Neuronal stem cell (in vitro differentiated cells): Measurements from ENCODE around the gene C19orf73.

ENCODE experiments used
- DNase-seq: peaks from one replicate; pipeline ENCODE4 v3.0.0-alpha.2; 2013; ENCODE audit warnings: low spot score
- H2AFZ ChIP-seq: one replicate; pipeline ENCODE4 v1.6.1; 2013; ENCODE audit warnings: mild to moderate bottlenecking, low read length, inconsistent platforms
- H2AK5ac ChIP-seq: 2 replicates; pipeline ENCODE4 v1.6.1; 2013; ENCODE audit warnings: low read depth, mild to moderate bottlenecking, inconsistent platforms, low read length, moderate library complexity, mixed read lengths
- H2BK120ac ChIP-seq: 2 replicates; pipeline ENCODE4 v1.6.1; 2013; ENCODE audit warnings: low read depth, mild to moderate bottlenecking, inconsistent platforms, low read length, moderate library complexity, mixed read lengths
- H2BK12ac ChIP-seq: one replicate; pipeline ENCODE4 v1.6.1; 2013; ENCODE audit warnings: low read length, inconsistent platforms
- H2BK15ac ChIP-seq: 2 replicates; pipeline ENCODE4 v1.6.1; 2013; ENCODE audit warnings: mild to moderate bottlenecking, low read length, inconsistent platforms, mixed read lengths
- H2BK5ac ChIP-seq: one replicate; pipeline ENCODE4 v1.6.1; 2013; ENCODE audit warnings: inconsistent platforms, mild to moderate bottlenecking, low read length, moderate library complexity
- H3K14ac ChIP-seq: one replicate; pipeline ENCODE4 v1.6.1; 2013; ENCODE audit warnings: low read length, inconsistent platforms
- H3K18ac ChIP-seq: 2 replicates; pipeline ENCODE4 v1.6.1; 2013; ENCODE audit warnings: low read length, inconsistent platforms
- H3K23ac ChIP-seq: 2 replicates; pipeline ENCODE4 v1.6.1; 2013; ENCODE audit warnings: low read depth, mild to moderate bottlenecking, mixed read lengths, low read length, inconsistent platforms; ENCODE audit not compliant: poor library complexity
- H3K27ac ChIP-seq: replicated peaks from 3 replicates; pipeline ENCODE4 v1.5.1; 2013; ENCODE audit warnings: low read length, inconsistent platforms
- H3K27me3 ChIP-seq, 3 experiments: 2 replicates each; pipeline ENCODE4 v1.6.1; 2013; ENCODE audit warnings: low read length in 3 of 3, mild to moderate bottlenecking in 2 of 3, inconsistent platforms in 1 of 3, low read depth in 1 of 3, mixed read lengths in 1 of 3, moderate library complexity in 1 of 3; ENCODE audit not compliant: control insufficient read depth in 3 of 3, insufficient read depth in 3 of 3
- H3K36me3 ChIP-seq, 2 donors: replicated peaks in 1 of 2; 2 replicates each; pipeline ENCODE4 v1.6.1; 2013; ENCODE audit warnings: low read length in 2 of 2; ENCODE audit not compliant: control insufficient read depth in 2 of 2, insufficient read depth in 2 of 2
- H3K4ac ChIP-seq: 2 replicates; pipeline ENCODE4 v1.6.1; 2013; ENCODE audit warnings: inconsistent platforms, mild to moderate bottlenecking, low read length, moderate library complexity
- H3K4me1 ChIP-seq, 2 donors: 1 replicate in 1 of 2; 2 replicates in 1 of 2; pipeline ENCODE4 v1.6.1; 2013; ENCODE audit warnings: low read length in 2 of 2, low read depth in 1 of 2; ENCODE audit not compliant: control insufficient read depth in 2 of 2, insufficient read depth in 1 of 2
- H3K4me2 ChIP-seq: one replicate; pipeline ENCODE4 v1.6.1; 2013; ENCODE audit warnings: mild to moderate bottlenecking, low read length, inconsistent platforms; ENCODE audit not compliant: insufficient read depth, poor library complexity, severe bottlenecking
- H3K4me3 ChIP-seq, 2 donors: 2 replicates each; pipeline ENCODE4 v1.5.1; 2013; ENCODE audit warnings: low read length in 2 of 2, mild to moderate bottlenecking in 2 of 2, inconsistent platforms in 1 of 2, moderate library complexity in 1 of 2
- H3K79me1 ChIP-seq: one replicate; pipeline ENCODE4 v1.6.1; 2013; ENCODE audit warnings: low read depth, mild to moderate bottlenecking, inconsistent platforms, low read length, moderate library complexity
- H3K9ac ChIP-seq: one replicate; pipeline ENCODE4 v1.6.1; 2013; ENCODE audit warnings: mild to moderate bottlenecking, low read depth, low read length, inconsistent platforms; ENCODE audit not compliant: poor library complexity
- H3K9me3 ChIP-seq, 2 donors: replicated peaks in 1 of 2; 2 replicates each; pipeline versions ENCODE3 to v1.6.1; 2013; ENCODE audit warnings: low read length in 2 of 2, mild to moderate bottlenecking in 2 of 2, inconsistent platforms in 1 of 2, low read depth in 1 of 2, mixed read lengths in 1 of 2, moderate library complexity in 1 of 2; ENCODE audit not compliant: control insufficient read depth in 2 of 2, insufficient read depth in 1 of 2
- H4K8ac ChIP-seq: one replicate; pipeline ENCODE4 v1.6.1; 2013; ENCODE audit warnings: low read depth, mild to moderate bottlenecking, inconsistent platforms, low read length, moderate library complexity
- H4K91ac ChIP-seq: one replicate; pipeline ENCODE4 v1.6.1; 2013; ENCODE audit warnings: low read length, low read depth, mild to moderate bottlenecking, inconsistent platforms; ENCODE audit not compliant: poor library complexity
- WGBS, 2 donors: extraction: QIAGEN DNeasy Blood & Tissue Kit; methylation state at CpG; one replicate each; pipeline ENCODE4 v1.1.7; 2013; ENCODE audit warnings: missing lambda C conversion rate in 2 of 2, mixed read lengths in 1 of 2; ENCODE audit not compliant: insufficient read length in 2 of 2, insufficient replicate concordance in 1 of 2; ENCODE audit errors: extremely low coverage in 2 of 2; 5-methylcytosine and 5-hydroxymethylcytosine counted together

Gene C19orf73

DNA sequence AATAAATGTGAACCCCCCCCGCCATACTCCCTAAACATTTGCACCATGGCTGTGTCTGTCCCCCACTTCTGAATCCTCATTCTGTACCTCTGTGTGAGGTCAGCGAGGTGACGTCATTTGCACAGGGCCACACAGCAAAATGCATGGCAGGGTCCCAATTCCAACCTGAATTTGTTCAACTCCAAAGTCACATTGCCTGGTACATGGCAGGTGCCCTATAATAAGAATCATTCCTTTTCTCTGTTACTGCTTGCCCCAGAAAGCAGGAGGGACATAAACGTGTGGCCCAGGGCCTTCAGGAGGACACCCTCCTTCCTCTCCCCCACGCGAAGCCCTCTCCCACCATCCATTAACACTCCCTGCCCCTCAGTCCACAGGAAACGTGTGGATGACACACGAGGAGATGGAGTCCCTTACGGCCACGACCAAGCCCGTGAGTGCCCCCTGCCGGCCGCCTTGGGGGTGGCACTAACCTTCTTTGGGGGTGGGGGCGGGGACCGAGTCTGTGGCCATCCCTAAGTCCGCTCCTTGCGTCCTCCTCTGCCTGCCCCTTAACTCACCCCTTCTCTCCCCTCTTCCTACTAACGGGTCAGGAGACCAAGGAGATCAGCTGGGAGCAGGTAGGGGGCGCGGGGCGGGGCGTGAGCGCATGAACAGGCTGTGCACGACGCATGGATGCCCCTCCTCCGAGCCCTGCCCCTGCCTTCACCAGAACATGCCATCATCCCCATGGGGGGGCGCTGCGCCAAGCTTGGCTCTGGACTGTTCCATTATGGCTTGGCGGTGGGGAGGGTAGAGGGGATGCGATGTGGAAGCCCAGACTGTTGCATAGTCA is 26.8 kb upstream of the C19orf73 start:
- WGBS, 2 donors: no CpG with 5 or more reads among the region's 30 CpGs
- H3K27me3 ChIP-seq: peaks cover 0 to 1% (median 0%) of the 10 kb centered on the region in 3 experiments
- DNase-seq: peak; percentile 98
- H3K4ac ChIP-seq: no peak overlapping the region
- H2BK15ac ChIP-seq: peak overlapping the region; percentile 10
- H3K18ac ChIP-seq: peak overlapping the region; percentile 58
- peak overlapping the region; percentile 68 for H3K4me2 ChIP-seq
- peak overlapping the region; percentile 9 for H3K23ac ChIP-seq
- H2BK5ac ChIP-seq: no peak overlapping the region
- H3K36me3 ChIP-seq: no peaks in the 10 kb centered on the region
- H2AK5ac ChIP-seq: no peak overlapping the region
- H3K4me1 ChIP-seq: peaks cover 15 to 18% of the 10 kb centered on the region in 2 donors
- no peak overlapping the region for H2BK120ac ChIP-seq
- H3K4me3 ChIP-seq: peak overlapping the region; percentile 38 to 65
- H4K91ac ChIP-seq: no peak overlapping the region
- no peak overlapping the region for H2BK12ac ChIP-seq
- peak overlapping the region; percentile 64 for H3K9ac ChIP-seq
- H3K27ac ChIP-seq: peak overlapping the region; percentile 82
- no peak overlapping the region for H4K8ac ChIP-seq
- H3K9me3 ChIP-seq: no peaks in the 10 kb centered on the region
- H3K14ac ChIP-seq: peak overlapping the region; percentile 32
- H3K79me1 ChIP-seq: no peaks in the 10 kb centered on the region
- H2AFZ ChIP-seq: peak overlapping the region; percentile 91

GRCh38 chr19:49142866-49143335 is 24.0 kb upstream of the C19orf73 start:
- Histone ChIP-seq H3K14ac (peak overlapping the region; percentile 90), H2BK5ac (no peak overlapping the region), H3K36me3 (no peaks in the 10 kb centered on the region), H2BK15ac (no peak overlapping the region), H3K23ac (peak overlapping the region; percentile 86), H3K4me3 (peak overlapping the region; percentile 77 to 92), H3K4me2 (peak overlapping the region; percentile 100), H2BK120ac (no peak overlapping the region), H2BK12ac (no peak overlapping the region), H3K4ac (peak overlapping the region; percentile 93), H3K9me3 (no peaks in the 10 kb centered on the region), H3K18ac (peak overlapping the region; percentile 94), H4K8ac (peak overlapping the region; percentile 54), H3K9ac (peak overlapping the region; percentile 97), H2AK5ac (no peak overlapping the region), H3K27me3 (peaks cover 0 to 1% (median 0%) of the 10 kb centered on the region in 3 experiments), H4K91ac (no peak overlapping the region), H3K27ac (no peak overlapping the region), H3K4me1 (peaks cover 9 to 12% of the 10 kb centered on the region in 2 donors), H2AFZ (peak overlapping the region; percentile 94), H3K79me1 (no peaks in the 10 kb centered on the region)
- WGBS, 2 donors: no CpG with 5 or more reads among the region's 21 CpGs
- DNase-seq: peak; percentile 90

GRCh38 chr19:49141352-49141751 is 22.4 kb upstream of the C19orf73 start:
- no peak overlapping the region for H2BK15ac ChIP-seq
- H3K4me1 ChIP-seq: peaks cover 5 to 12% of the 10 kb centered on the region in 2 donors
- H3K4me3 ChIP-seq: no peak overlapping the region
- no peak overlapping the region for H3K4me2 ChIP-seq
- H2AK5ac ChIP-seq: no peak overlapping the region
- H3K14ac ChIP-seq: no peak overlapping the region
- peaks cover 0 to 1% (median 0%) of the 10 kb centered on the region in 3 experiments for H3K27me3 ChIP-seq
- H3K9ac ChIP-seq: no peak overlapping the region
- no peak overlapping the region for H2BK5ac ChIP-seq
- no peak overlapping the region for H2AFZ ChIP-seq
- H3K18ac ChIP-seq: no peak overlapping the region
- no peak overlapping the region for H4K91ac ChIP-seq
- no peak overlapping the region for H4K8ac ChIP-seq
- H2BK12ac ChIP-seq: no peak overlapping the region
- WGBS, 2 donors: 93 to 100% methylated on average over 2 of the region's 6 CpGs
- no peak overlapping the region for H3K4ac ChIP-seq
- H3K27ac ChIP-seq: no peak overlapping the region
- no peaks in the 10 kb centered on the region for H3K79me1 ChIP-seq
- H2BK120ac ChIP-seq: no peak overlapping the region
- H3K23ac ChIP-seq: no peak overlapping the region
- DNase-seq: no peak
- no peaks in the 10 kb centered on the region for H3K36me3 ChIP-seq
- H3K9me3 ChIP-seq: no peaks in the 10 kb centered on the region

DNA sequence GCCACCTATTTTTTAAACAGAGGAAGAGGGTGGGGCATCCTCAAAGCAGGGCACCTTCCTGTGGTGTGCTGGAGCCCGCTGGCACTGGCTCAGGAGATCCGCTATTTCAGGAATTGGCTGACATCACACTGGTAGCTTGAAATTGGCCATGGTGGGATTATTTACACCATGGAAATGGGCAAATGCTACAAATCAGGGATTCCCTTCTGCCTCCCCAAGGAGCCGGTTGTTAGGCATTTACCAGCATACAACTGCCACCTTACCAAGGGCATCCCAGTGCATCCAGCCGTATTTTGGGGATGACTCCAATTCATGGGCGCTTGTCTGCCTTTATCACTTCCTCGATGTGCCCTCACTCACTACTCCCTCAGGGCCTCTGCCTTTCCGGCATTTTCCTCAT is 22.0 kb upstream of the C19orf73 start:
- Histone ChIP-seq H2BK15ac (no peak overlapping the region), H3K4me3 (no peak overlapping the region), H3K9ac (no peak overlapping the region), H4K8ac (no peak overlapping the region), H3K14ac (no peak overlapping the region), H3K36me3 (peaks cover 0 to 1% of the 10 kb centered on the region in 2 donors), H4K91ac (no peak overlapping the region), H3K4me2 (no peak overlapping the region), H3K27me3 (peaks cover 0 to 1% (median 0%) of the 10 kb centered on the region in 3 experiments), H2AK5ac (no peak overlapping the region), H3K18ac (no peak overlapping the region), H2AFZ (no peak overlapping the region), H2BK12ac (no peak overlapping the region), H2BK5ac (no peak overlapping the region), H3K27ac (no peak overlapping the region), H2BK120ac (no peak overlapping the region), H3K4ac (no peak overlapping the region), H3K79me1 (no peaks in the 10 kb centered on the region), H3K4me1 (peaks cover 5 to 8% of the 10 kb centered on the region in 2 donors), H3K23ac (no peak overlapping the region), H3K9me3 (no peaks in the 10 kb centered on the region)
- no peak for DNase-seq
- no CpG with 5 or more reads among the region's 7 CpGs for WGBS, 2 donors
